A673 (cell line): ENCODE data around the gene BUB3.

Experiments
- EZH2 ChIP-seq: fragments of 200-600 bp; sonication (generic); IDR thresholded peaks from 2 replicates; pipeline ENCODE4 v1.6.1; 2017; ENCODE audit warnings: borderline replicate concordance, low read depth, mild to moderate bottlenecking, mixed read lengths, antibody characterized with exemption, low read length; ENCODE audit not compliant: poor library complexity, severe bottlenecking
- TF ChIP-seq, protein P1 (sequence below): fragments of 300-800, 200-600 bp; sonication (generic); conservative IDR thresholded peaks from 2 replicates; pipeline ENCODE4 v1.5.1; 2017; ENCODE audit warnings: low read depth, mild to moderate bottlenecking, antibody characterized with exemption, low read length, moderate library complexity, mixed read lengths

- TF ChIP-seq, protein P1, sequence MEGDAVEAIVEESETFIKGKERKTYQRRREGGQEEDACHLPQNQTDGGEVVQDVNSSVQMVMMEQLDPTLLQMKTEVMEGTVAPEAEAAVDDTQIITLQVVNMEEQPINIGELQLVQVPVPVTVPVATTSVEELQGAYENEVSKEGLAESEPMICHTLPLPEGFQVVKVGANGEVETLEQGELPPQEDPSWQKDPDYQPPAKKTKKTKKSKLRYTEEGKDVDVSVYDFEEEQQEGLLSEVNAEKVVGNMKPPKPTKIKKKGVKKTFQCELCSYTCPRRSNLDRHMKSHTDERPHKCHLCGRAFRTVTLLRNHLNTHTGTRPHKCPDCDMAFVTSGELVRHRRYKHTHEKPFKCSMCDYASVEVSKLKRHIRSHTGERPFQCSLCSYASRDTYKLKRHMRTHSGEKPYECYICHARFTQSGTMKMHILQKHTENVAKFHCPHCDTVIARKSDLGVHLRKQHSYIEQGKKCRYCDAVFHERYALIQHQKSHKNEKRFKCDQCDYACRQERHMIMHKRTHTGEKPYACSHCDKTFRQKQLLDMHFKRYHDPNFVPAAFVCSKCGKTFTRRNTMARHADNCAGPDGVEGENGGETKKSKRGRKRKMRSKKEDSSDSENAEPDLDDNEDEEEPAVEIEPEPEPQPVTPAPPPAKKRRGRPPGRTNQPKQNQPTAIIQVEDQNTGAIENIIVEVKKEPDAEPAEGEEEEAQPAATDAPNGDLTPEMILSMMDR: no peak
- no peak for TF ChIP-seq EZH2
These were observed 2.5 kb upstream of the BUB3 start for GRCh38 chr10:123151737-123152135.
